Activated CD4-positive, alpha-beta T cell treated with anti-CD3 and anti-CD28 coated beads for 4 hours (primary cell): ENCODE data around the gene NCK2.
"Not testable (repeated sequence)": the region's sequence is repeated elsewhere in the genome, so short reads cannot be mapped to it uniquely, and the experiment has no call there.

Experiments
- DNase-seq, 2 donors: peaks; one replicate each; pipeline ENCODE4 v3.0.0-alpha.2; 2020

Gene NCK2

DNA sequence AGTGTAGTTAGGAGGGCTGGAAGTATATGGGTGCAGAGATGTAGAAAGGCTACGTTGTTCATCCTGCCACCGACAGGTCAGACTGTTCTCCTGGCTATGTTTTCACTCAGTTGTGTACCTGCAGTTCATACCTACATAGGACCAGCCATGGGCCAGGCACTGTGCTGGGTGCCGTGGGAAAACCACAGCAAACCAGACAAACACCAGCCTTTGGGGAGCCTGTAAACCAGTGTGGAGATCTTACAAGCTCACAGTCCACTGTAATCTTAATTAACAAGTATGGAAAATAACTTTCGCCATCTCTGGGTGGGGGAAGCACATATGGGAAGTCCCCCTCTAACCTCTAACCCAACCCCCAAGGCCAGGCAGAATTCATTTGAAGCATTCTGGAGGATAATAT is 12.7 kb downstream of the NCK2 start:
- DNase-seq = no peak

DNA sequence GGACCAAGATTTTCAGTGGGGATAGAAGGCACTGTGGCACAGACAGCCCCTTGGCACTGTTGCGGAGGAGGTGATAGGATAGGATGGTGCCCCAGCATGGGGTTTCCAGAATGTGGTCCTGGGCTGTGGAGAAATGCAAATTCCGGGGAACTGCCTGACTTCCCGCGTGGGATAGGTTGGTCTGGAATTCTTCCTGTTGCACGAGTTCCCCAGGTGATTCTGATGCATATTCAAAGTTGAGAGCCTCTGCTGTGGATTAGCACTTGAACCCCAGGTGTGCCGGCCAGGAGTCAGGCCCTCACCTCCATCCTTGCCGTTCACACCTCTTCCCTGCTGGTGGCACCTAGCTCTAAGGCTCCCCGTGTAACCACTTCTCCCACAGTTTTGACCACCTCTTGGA is 15.5 kb downstream of the NCK2 start:
- DNase-seq = no peak

DNA sequence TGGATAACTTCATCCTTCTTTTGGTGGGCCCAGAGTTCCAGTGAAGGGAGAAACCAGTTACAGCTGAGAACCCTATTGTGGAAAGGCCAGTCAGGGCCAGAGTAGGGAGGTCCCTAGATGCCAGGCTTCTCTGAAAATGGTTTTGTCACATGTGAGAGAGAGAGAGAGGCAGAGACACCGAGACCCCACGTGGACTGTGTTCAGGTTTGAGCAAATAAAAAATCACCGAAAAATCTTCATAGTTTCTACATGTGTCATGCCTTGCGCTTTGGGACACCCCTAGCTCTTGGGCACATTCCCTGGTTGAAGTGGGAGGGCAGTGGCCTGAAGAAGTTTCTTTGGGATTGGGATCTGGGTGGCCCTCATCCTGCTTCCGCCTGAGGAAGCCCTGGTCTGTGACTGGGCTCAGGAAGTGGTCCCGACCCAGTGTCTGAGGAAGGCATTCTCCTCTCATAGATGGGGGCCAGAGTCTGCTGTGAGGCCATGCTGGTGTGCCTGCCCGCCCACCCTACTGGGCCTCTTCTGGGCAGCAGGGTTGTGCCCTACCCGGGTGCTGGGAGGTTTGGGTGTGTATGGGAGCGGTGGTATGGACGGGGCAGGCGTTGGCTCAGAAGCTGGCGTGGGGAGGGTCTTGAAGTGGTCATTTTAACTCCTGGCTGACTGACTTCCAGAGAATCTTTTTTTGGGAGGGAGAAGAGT is 16.1 kb downstream of the NCK2 start:
- no peak for DNase-seq

GRCh38 chr2:105761931-105762515 is 17.3 kb downstream of the NCK2 start:
- no peak for DNase-seq

- DNase-seq = no peak
Observed at GRCh38 chr2:105763076-105763475, 18.4 kb downstream of the NCK2 start.

DNA sequence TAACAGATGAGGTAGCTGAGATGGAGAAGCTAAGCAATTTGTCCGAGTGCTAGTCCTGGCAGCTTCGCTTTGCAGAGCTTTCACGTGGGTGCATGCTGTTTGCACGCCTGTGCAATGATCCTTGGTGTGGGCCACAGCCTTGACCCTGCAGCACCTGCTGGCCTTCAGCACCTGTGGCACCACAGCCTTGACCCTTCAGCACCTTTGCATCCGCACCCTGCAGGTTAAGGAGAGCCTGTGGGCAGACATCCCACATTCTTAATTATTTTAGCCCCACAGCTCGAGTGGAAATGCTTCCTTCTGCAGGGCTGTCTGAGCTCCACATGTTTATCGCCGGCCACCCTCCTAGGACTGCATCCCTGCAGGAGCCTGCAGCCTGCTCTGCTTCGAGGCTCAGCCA is 19.3 kb downstream of the NCK2 start:
- no peak for DNase-seq

DNA sequence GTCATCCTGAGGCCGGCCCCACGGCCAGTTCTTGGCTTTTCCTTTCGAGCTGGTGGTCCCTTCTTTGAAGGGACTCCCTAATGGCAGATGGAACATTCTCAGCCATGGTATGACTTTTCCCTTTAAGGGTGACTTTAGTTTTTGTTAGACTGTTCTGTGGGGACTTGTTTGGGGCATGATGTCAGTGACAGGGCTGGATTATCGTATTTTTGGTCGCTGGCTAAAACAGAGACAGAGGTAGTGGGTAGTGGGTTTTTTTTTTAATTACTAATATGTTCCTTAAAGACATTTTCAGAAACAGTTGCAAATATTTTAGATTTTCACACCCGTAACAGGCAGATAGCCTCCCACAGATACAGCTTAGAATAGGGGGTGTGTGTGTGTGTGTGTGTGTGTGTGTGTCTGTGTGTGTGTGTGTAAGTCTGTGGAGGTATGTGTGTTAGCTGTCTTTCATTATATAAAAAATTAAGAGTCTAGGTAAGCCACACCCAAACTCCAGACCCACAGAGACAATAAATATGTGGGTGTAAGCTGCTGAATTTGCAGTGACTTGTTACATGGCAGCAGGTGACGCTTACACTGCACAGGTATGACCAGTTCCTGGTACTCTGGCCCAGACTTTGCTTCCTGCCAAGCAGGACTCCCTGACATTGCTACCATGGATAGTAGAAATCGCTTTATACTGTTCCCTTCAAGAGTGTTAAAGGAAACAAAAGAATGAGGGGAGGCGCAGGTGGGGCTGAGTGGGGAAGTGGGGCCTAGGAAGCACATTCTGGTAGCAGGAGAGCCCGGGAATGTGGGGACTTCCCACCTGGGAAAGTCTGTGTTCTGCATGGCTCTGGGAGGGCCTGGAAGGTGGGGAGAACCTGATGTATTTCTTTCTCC is 20.9 kb downstream of the NCK2 start:
- DNase-seq = no peak

GRCh38 chr2:105766300-105766866 is 21.7 kb downstream of the NCK2 start:
- DNase-seq = no peak

- no peak for DNase-seq
Observed at GRCh38 chr2:105768176-105768575, 23.5 kb downstream of the NCK2 start.

DNA sequence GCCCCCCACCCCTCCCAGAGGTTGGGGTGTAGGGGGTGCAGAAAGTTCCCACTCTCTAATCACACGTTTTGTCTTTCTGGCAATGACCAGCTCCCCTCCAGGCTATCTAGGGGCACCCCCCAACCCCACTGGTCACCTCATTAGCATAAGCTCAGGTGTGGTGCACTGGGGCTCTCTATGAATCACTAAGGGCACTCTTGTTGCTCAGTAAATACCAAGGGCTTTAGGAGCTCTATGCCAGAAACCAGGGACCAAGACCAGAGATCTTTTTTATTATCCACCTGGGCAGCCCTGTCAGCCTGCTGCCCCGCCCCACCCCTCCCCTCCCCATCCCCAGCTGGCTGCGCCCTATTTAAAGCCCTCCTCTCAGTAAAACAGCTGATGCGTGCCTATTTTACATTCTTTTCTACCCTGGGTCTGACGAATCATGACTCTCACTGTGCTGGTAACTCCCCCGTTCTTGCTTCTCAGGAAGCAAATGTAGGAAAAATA is 24.3 kb downstream of the NCK2 start:
- DNase-seq = no peak

DNA sequence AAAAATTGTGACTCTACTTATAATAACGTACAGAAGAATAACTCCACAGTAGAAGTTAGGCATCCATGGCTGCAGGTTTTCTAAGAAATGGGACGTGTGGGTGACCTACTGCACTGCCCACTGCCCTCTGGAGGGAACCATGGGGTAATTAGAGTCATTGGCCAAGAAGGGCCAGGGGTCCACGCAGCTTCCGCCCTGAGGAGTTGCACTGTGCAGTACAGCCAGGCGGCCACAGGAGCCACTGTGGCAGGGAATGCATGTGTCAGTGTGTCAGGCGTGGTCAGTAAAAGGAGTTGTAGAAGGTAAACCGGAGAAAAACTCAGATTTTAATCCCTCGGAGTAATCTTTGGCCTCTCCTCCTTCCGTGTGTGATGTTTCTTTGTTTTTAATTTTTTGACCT is 24.8 kb downstream of the NCK2 start:
- DNase-seq = no peak

GRCh38 chr2:105770149-105770548 is 25.4 kb downstream of the NCK2 start:
- no peak for DNase-seq

GRCh38 chr2:105771291-105771690 is 26.6 kb downstream of the NCK2 start:
- DNase-seq = not testable (repeated sequence)

GRCh38 chr2:105771836-105772235 is 27.1 kb downstream of the NCK2 start:
- no peak for DNase-seq

- no peak for DNase-seq
Observed at GRCh38 chr2:105772362-105772761, 27.6 kb downstream of the NCK2 start.

DNA sequence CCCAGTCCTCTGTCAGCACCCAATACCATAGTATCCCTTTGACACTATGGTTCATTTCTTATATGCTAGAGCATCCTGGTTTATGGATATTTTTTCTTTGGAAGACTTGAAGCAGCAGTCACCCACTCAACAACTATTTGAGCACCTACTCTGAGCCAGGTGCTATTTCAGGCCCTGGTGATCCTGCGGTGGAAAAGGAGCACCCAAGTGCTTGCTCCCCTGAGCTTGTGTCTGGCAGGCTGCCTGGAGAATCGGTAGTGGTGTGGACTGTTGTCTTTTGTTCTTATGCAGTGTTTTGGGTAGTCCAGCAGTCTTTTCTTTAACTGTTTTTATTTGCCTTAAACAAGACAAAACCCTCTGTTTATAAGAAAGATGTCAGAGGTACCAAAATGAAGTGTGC is 28.9 kb downstream of the NCK2 start:
- no peak for DNase-seq

GRCh38 chr2:105774781-105775337 is 30.1 kb downstream of the NCK2 start:
- DNase-seq = no peak

GRCh38 chr2:105775809-105776559 is 31.3 kb downstream of the NCK2 start:
- no peak for DNase-seq

- DNase-seq = no peak
Observed at GRCh38 chr2:105776560-105776928, 31.8 kb downstream of the NCK2 start.

- DNase-seq = no peak
Observed at GRCh38 chr2:105777031-105777482, 32.3 kb downstream of the NCK2 start.

- no peak for DNase-seq
Observed at GRCh38 chr2:105777506-105778055, 32.9 kb downstream of the NCK2 start.

DNA sequence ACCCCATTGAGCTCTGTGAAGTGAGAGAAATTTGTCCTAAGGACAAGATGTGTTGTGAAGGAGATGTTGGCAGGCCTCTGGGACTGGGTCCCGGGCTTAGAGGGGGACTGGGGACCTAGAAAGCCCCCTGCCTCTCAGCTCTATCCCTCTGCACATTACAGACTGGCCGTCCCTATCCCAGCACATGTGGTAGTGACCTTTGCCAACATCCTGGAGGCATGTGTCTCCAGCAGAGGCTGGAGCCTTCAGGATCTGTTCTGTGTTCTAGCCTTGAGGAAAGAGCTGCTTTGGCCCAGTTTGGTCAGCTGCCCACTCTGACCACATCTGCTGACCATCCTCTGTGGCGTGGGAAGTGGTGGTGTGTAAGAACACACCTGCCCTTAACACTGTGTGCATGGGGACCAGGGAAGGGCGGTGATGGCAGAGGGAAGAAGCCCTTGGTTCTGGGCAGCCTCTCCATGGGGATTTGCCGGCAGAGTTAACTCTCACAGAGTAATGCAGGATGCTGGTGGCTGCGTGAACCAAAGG is 33.4 kb downstream of the NCK2 start:
- DNase-seq = no peak
